HT1080 (cell line): ENCODE measurements around the gene SOD3. TPM values are rescaled to one million over a fixed set of nuclear protein-coding genes. Genes with fewer than 3 reads are reported as not detected.

ENCODE experiments used
- DNase-seq: peaks from one replicate; pipeline ENCODE4 v3.0.0-alpha.2; 2015; ENCODE audit warnings: low read depth
- small RNA-seq: library from RNA; depleted of rRNA; stranded (forward); fragments of <200 nt; gene quantifications from one replicate; pipeline ENCODE3, GENCODE V24; 2014
- total RNA-seq: library from RNA; depleted of rRNA; stranded (reverse); fragments of >200 nt; shearing (Covaris generic); gene quantifications from 2 replicates; pipeline ENCODE4 v1.2.3, GENCODE V29; 2014; rRNA removed

Gene SOD3
- total RNA-seq, 1 experiment from 2014 or later, result not detected

GRCh38 chr4:24840826-24841543 lies 45.6 kb downstream of the SOD3 start:
- no peak for DNase-seq

GRCh38 chr4:24842356-24842755 lies 47.0 kb downstream of the SOD3 start:
- no peak for DNase-seq

GRCh38 chr4:24843096-24843495 lies 47.7 kb downstream of the SOD3 start:
- DNase-seq, result no peak

GRCh38 chr4:24845132-24845531 lies 49.8 kb downstream of the SOD3 start:
- no peak for DNase-seq

GRCh38 chr4:24845902-24846301 lies 50.5 kb downstream of the SOD3 start:
- no peak for DNase-seq

- no peak for DNase-seq
These were observed 51.3 kb downstream of the SOD3 start for GRCh38 chr4:24846716-24847115.

- no peak for DNase-seq
These were observed 54.0 kb downstream of the SOD3 start for GRCh38 chr4:24849351-24849750.

- DNase-seq, result no peak
These were observed 54.4 kb downstream of the SOD3 start for GRCh38 chr4:24849756-24850155.

Small RNAs within 50 kb of the gene (small RNA-seq; reads per million reads assigned to genes)
- gene AC006390.1, result not detected

Other genes starting within 250 kb of the SOD3 start
- 225 and 275 TPM in 2 replicates for gene DHX15, start 211.0 kb upstream of the SOD3 start, total RNA-seq
- gene CCDC149, start 117.5 kb downstream of the SOD3 start, total RNA-seq, result 0.64 and 1.0 TPM in 2 replicates
- 0.67 and 1.8 TPM in 2 replicates for gene LGI2, start 235.4 kb downstream of the SOD3 start, total RNA-seq